ENCODE results near the gene ACVR2A.

Gene ACVR2A

DNA sequence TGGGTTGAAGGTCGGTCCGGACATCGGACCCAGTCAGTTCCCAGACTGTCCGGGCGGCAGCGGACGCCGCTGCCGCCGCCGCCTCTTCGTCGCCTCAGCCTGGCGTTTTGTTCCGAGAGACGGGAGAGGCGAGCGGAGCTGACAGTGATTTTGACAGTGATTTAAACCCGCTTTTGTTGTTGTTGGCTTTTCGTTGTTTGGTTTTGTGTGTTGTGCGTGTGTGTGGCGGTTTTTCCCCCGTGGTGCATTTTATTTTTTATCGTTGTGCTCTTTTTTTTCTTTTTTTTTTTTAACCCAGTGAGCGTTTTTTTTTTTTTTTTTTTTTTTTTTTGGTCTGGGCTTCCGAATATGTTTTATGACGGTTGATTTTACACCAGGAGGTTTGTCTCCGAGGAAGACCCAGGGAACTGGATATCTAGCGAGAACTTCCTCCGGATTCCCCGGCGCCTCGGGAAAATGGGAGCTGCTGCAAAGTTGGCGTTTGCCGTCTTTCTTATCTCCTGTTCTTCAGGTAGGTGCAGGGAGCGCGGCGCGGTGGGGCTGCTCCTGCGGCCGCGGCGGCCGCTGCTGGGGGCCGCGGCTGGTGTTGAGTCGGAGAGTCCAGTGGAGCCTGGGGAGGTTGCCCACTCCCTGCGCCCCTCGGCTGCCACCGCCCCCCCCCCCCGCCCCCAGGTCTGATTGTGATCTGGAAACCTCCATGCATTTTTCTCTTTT lies at the start of gene ACVR2A:
TSS of gene ACVR2A (plus strand) at position 333 of the 714 bp plus-strand sequence. CDS start at position 457, 124 bp downstream.
- Mint-ChIP-seq H3K4me3 (peak within 1 kb of the TSS; percentile 94), H3K27me3 (ENCODE audit: low read depth) (peaks cover 82% of the 10 kb centered on the region), H3K4me1 (ENCODE audit: low read depth) (peaks cover 27% of the 10 kb centered on the region), H3K27ac (peak within 1 kb of the TSS; percentile 79), H3K36me3 (ENCODE audit: low read depth) (peaks cover 2% of the 10 kb centered on the region), H3K9me3 (no peaks in the 10 kb centered on the region)
- DNase-seq (ENCODE audit: low spot score): peak; percentile 22

DNA sequence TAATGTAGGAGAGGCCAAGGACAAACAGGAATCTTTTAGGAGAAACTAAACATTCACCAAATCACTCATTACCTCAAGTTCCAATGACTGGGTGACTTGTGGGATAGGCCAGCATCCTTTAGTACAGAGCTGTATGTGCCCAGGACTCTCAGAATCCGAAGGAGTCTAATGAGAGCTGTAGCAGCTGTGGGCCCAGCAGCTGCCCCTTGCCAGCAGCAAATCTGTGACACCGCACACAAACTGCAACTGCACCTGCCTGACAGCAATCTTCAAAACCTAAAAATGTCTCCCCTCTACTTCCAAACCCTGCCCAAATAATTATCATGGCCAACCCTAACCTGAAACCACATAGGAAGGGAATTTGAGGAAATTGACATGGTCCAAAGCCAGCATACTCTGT lies 44.5 kb upstream of the ACVR2A start:
- Mint-ChIP-seq H3K36me3 (ENCODE audit: low read depth) (no peaks in the 10 kb centered on the region), H3K27ac (no peak overlapping the region), H3K4me1 (ENCODE audit: low read depth) (peaks cover 10% of the 10 kb centered on the region), H3K4me3 (no peak overlapping the region), H3K9me3 (no peaks in the 10 kb centered on the region), H3K27me3 (ENCODE audit: low read depth) (peaks cover 5% of the 10 kb centered on the region)
- DNase-seq (ENCODE audit: low spot score): no peak

DNA sequence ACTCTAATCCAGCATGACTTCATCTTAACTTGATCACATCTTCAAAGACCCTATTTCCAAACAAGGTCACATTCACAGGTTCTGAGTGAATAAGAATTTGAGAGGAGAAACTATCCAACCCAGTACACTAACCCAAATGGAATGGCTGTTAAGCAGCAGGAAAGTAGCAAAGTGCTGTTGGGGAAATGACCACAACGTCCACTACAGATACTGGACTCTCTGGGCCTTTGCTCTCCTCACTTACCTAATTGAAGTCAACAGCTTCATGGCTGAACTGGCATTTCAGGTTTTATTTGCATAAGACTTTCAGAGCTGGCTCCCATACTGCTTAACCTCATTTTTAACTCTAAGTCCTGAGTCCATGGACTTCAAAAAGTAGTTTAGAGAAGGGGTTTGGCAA lies 38.0 kb upstream of the ACVR2A start:
- Mint-ChIP-seq H3K36me3 (ENCODE audit: low read depth) (no peaks in the 10 kb centered on the region), H3K9me3 (no peaks in the 10 kb centered on the region), H3K27me3 (ENCODE audit: low read depth) (peaks cover 13% of the 10 kb centered on the region), H3K4me1 (ENCODE audit: low read depth) (no peaks in the 10 kb centered on the region), H3K27ac (no peak overlapping the region), H3K4me3 (no peak overlapping the region)
- DNase-seq (ENCODE audit: low spot score): no peak

DNA sequence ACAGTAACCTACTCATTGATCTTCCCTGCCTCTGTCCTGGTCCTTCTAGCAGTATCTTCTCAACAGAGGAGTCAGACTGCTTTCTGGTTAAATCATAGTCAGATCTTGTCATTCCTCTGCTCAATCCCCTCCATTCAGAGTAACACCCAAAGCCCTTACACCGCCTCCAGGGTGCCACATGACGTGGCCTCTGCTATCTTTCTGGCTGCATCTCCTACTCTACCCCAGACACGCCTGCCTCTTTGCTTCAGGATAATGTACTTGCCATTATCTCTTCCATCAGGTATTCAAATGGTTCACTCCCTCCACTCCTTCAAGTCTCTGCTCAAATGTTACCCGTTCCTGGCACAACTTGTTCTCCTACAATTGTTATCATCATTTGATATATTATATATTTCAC lies 36.3 kb upstream of the ACVR2A start:
- no peaks in the 10 kb centered on the region for H3K4me1 Mint-ChIP-seq (ENCODE audit: low read depth)
- H3K27ac Mint-ChIP-seq: no peak overlapping the region
- no peak for DNase-seq (ENCODE audit: low spot score)
- H3K27me3 Mint-ChIP-seq (ENCODE audit: low read depth): peaks cover 13% of the 10 kb centered on the region
- H3K9me3 Mint-ChIP-seq: no peaks in the 10 kb centered on the region
- H3K36me3 Mint-ChIP-seq (ENCODE audit: low read depth): no peaks in the 10 kb centered on the region
- H3K4me3 Mint-ChIP-seq: no peak overlapping the region

DNA sequence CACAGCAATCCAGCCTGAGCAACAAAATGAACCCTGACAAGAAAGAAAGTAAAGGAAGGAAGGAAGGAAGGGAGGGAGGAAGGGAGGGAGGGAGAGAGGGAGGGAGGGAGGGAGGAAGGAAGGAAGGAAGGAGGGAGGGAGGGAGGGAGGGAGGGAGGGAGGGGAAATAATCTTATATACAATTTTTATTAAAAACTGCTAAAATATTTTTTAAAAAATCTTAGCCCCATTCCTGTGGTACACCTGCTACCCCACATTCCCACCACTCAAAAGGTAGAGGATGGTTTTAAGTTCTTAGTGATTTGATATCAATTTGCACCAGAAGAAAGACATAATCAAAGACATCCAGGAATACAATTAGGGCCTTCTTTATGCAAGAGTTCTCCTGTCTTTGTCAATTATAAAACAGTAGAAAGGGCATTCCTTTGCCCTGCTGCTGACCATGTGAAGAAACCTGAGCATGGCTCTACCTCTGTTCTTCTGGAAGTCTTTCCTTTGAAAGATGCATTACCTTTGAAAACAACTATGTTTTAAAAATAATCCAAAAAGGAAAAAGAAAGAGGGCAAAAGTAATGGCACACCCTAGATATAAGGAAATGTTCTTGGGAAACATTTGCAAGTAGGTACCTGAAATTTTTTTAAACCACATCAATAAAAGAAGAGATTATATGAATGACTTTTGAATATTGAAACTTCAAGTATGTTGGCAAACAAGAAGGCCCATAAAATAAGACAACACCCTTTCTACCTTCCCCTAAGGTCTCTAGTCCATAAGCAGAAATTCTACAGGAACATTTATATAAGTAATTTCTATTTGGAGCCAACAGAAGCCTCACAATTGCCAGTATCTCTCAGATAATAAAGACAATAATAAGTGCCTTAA lies 33.7 kb upstream of the ACVR2A start:
- no peaks in the 10 kb centered on the region for H3K9me3 Mint-ChIP-seq
- H3K27me3 Mint-ChIP-seq (ENCODE audit: low read depth): peaks cover 20% of the 10 kb centered on the region

DNA sequence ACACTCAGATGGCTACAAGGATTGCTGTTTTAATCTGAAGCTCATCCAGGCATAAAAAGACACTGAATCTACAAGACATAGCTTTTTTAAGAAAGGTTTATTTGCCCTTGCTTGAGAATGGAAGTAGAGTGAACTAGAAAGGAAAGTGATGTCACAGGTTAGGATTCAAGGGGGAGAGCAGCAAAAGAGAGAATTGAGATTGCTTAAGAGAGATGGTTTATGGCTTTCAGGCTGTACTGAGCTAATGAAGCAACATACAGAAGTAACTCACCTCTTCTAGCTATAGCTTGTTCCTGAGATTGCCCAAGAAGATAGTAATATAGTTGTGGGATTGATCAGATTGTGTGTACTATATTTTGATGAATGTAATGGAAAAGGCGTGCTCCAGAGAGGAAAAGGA lies 26.1 kb upstream of the ACVR2A start:
- Mint-ChIP-seq H3K27ac (no peak overlapping the region), H3K4me3 (no peak overlapping the region), H3K27me3 (ENCODE audit: low read depth) (peaks cover 37% of the 10 kb centered on the region)

More for the DNA sequence above, 33.7 kb upstream of the ACVR2A start:
- no peak for DNase-seq (ENCODE audit: low spot score)
- Mint-ChIP-seq H3K4me1 (ENCODE audit: low read depth) (no peaks in the 10 kb centered on the region), H3K4me3 (no peak overlapping the region), H3K27ac (no peak overlapping the region), H3K36me3 (ENCODE audit: low read depth) (no peaks in the 10 kb centered on the region)

DNA sequence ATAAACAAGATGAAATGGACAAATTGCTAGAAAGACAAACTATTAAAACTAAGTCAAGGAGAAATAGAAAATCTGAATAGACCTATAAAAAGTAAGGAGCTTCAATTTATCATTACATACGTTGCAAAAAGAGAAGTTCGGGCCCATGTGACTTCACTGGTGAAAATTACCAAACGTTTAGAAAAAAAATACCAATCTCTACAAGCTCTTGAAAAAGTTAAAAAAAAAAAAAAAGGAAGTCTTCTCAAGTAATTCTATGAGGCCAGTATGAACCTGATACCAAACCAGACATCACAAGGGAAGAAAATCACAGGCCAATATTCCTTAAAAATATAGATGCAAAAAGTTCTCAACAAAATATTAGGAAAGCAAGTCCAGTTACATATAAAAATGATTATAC lies 20.2 kb upstream of the ACVR2A start:
- no peaks in the 10 kb centered on the region for H3K9me3 Mint-ChIP-seq
- no peaks in the 10 kb centered on the region for H3K36me3 Mint-ChIP-seq (ENCODE audit: low read depth)
- H3K27ac Mint-ChIP-seq: no peak overlapping the region
- no peak for DNase-seq (ENCODE audit: low spot score)
- no peaks in the 10 kb centered on the region for H3K4me1 Mint-ChIP-seq (ENCODE audit: low read depth)
- H3K4me3 Mint-ChIP-seq: no peak overlapping the region
- H3K27me3 Mint-ChIP-seq (ENCODE audit: low read depth): peaks cover 22% of the 10 kb centered on the region

More for the DNA sequence above, 26.1 kb upstream of the ACVR2A start:
- Mint-ChIP-seq H3K36me3 (ENCODE audit: low read depth) (no peaks in the 10 kb centered on the region), H3K9me3 (no peaks in the 10 kb centered on the region), H3K4me1 (ENCODE audit: low read depth) (no peaks in the 10 kb centered on the region)
- no peak for DNase-seq (ENCODE audit: low spot score)

DNA sequence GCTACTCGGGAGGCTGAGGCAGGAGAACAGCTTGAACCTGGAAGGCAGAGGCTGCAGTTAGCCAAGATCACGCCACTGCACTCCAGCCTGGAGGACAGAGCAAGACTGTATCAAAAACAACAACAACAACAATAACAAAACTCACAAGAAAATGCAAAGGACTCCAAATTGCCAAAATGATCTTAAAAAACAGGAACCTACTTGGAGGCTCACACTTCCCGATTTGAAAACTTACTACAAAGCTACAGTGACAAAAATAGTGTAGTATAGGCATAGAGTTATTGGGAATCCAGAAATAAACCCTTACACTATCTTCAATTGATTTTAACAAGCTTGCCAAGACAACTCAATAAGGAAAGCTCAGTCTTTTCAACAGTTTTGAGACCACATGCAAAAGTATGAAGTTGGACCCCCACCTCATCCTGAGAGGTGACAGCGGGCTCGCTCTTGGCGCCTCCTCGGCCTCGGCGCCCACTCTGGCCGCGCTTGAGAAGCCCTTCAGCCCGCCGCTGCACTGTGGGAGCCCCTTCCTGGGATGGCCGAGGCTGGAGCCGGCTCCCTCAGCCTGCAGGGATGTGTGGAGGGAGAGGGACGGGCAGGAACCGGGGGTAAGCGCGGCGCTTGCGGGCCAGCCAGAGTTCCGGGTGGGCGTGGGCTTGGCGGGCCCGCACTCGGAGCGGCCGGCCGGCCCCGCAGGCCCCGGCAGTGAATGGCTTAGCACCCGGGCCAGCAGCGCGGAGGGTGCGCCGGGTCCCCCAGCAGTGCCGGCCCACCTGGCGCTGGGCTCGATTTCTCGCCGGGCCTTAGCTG lies 18.3 kb upstream of the ACVR2A start:
- Mint-ChIP-seq H3K36me3 (ENCODE audit: low read depth) (no peaks in the 10 kb centered on the region), H3K27me3 (ENCODE audit: low read depth) (peaks cover 20% of the 10 kb centered on the region), H3K27ac (no peak overlapping the region), H3K9me3 (no peaks in the 10 kb centered on the region), H3K4me3 (no peak overlapping the region), H3K4me1 (ENCODE audit: low read depth) (no peaks in the 10 kb centered on the region)
- no peak for DNase-seq (ENCODE audit: low spot score)

DNA sequence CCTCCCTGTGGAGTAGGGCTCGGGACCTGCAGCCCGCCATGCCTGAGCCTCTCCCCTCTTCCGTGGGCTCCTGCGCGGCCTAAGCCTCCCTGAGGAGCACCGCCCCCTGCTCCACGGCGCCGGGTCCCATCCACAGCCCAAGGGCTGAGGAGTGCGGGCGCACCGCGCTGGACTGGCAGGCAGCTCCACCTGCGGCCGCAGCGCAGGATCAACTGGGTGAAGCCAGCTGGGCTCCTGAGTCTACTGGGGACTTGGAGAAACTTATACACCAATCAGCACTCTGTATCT lies 17.8 kb upstream of the ACVR2A start:
- Mint-ChIP-seq H3K27ac (no peak overlapping the region), H3K4me1 (ENCODE audit: low read depth) (no peaks in the 10 kb centered on the region), H3K36me3 (ENCODE audit: low read depth) (no peaks in the 10 kb centered on the region), H3K27me3 (ENCODE audit: low read depth) (peaks cover 18% of the 10 kb centered on the region), H3K4me3 (no peak overlapping the region), H3K9me3 (no peaks in the 10 kb centered on the region)
- no peak for DNase-seq (ENCODE audit: low spot score)

DNA sequence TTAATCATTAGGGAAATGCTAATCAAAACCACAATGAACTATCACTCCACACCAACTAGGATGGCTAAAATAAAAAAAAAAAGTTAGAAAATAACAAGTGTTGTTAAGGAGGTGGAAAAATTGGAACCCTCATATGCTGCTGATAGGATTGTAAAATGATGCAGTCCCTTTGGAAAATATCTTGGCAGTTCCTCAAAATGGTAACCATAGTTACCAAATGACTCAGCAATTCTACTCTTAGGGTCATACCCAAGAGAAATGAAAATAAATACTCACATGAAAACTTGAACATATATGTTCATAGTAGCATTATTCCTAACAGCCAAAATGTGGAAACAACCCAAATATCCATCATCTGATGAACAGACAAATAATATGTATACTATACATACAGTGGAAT lies 15.7 kb upstream of the ACVR2A start:
- Mint-ChIP-seq H3K9me3 (no peaks in the 10 kb centered on the region), H3K27me3 (ENCODE audit: low read depth) (peaks cover 12% of the 10 kb centered on the region), H3K27ac (no peak overlapping the region), H3K4me1 (ENCODE audit: low read depth) (no peaks in the 10 kb centered on the region), H3K4me3 (no peak overlapping the region), H3K36me3 (ENCODE audit: low read depth) (no peaks in the 10 kb centered on the region)
- no peak for DNase-seq (ENCODE audit: low spot score)

DNA sequence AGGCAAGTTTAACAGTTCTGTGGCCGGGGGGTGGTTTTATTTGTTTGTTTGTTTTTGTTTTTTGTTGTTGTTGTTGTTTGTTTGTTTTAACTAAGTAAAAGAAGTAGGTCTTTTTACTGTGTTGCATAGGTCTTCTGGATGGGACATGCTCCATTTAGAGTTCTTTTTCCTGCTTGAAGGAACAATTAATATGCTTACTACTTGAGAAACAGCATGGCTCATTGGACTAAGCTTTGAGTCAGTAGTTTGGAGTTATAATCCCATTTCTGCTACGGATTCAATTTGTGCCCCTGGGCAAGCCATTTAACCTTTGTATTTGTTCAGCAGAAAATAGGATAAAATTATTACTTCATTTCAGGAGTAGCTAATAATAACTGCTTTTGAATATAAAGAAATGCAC lies 8.7 kb upstream of the ACVR2A start:
- peaks cover 49% of the 10 kb centered on the region for H3K27me3 Mint-ChIP-seq (ENCODE audit: low read depth)
- no peaks in the 10 kb centered on the region for H3K9me3 Mint-ChIP-seq
- no peak for DNase-seq (ENCODE audit: low spot score)
- no peaks in the 10 kb centered on the region for H3K36me3 Mint-ChIP-seq (ENCODE audit: low read depth)
- peaks cover 4% of the 10 kb centered on the region for H3K4me1 Mint-ChIP-seq (ENCODE audit: low read depth)
- H3K27ac Mint-ChIP-seq: no peak overlapping the region
- H3K4me3 Mint-ChIP-seq: no peak overlapping the region

DNA sequence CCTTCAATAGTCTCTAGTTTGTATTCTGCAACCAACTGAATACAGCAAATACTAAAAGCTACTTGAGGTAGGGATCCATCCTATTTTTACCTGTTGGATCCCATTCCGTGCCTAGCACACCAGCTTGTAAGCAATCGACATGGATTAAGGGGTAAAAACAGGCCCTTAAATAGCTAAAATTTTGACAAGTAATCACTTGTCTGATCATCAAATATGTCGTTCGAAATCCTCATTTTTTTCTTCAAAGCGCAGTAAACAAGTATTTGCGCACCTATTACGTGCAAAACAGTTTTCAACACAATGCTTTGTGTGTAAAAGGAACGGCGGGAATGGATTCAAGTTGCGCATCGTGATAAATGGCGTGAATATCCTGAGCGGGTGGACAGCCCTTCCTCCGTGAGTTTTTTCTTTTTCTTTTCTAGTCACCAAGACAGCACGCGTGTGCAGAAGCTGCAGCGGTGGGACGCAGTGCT lies 1.4 kb upstream of the ACVR2A start:
- Mint-ChIP-seq H3K9me3 (no peaks in the 10 kb centered on the region), H3K36me3 (ENCODE audit: low read depth) (peaks cover 2% of the 10 kb centered on the region), H3K27me3 (ENCODE audit: low read depth) (peaks cover 87% of the 10 kb centered on the region), H3K4me1 (ENCODE audit: low read depth) (peaks cover 31% of the 10 kb centered on the region), H3K4me3 (peak overlapping the region; percentile 78), H3K27ac (no peak overlapping the region)
- no peak for DNase-seq (ENCODE audit: low spot score)

DNA sequence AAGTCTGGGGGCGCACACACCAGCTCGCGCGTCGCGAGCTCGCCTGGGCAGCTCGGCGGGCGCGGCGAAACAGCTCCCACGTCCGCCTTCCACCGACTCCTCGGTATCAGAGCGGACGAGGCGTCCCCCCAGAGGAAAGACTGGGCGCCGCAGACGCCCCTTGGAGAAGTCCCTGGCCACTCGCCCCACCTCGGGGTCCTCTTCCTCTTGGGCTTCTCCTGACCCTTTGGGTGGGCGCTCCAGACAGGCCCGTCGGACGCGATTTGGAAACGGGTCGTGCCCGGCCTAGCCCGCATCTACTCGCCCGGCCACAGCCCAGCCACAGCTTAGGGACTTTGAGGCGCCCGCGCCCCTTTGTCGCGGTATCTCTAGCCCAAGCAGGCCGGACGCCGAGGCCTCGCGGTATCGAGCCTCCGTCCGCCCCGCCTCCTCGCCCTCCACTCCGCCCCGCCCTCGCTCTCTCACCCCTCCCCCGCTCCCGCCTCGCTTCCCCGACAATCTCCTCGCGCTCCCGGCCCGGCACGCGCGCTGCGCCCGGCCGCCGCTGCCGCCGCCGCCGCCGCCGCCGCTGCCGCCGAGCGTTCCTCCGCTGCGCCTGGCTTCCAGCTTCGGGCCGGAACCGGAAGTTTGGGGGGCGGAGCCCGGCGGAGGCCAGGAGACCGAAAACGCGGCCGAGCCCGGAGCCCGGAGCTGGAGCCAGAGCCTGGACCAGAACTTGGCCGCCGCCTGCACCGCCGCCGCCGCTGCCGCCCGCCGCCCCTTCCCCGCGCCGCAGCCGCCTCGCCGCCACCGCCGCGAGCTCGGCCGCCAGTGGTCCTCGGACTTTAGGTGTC lies 749 bp upstream of the ACVR2A start:
- peaks cover 85% of the 10 kb centered on the region for H3K27me3 Mint-ChIP-seq (ENCODE audit: low read depth)
- DNase-seq (ENCODE audit: low spot score): peak; percentile 86
- H3K4me3 Mint-ChIP-seq: peak overlapping the region; percentile 94
- H3K4me1 Mint-ChIP-seq (ENCODE audit: low read depth): peaks cover 31% of the 10 kb centered on the region
- no peaks in the 10 kb centered on the region for H3K9me3 Mint-ChIP-seq
- peaks cover 2% of the 10 kb centered on the region for H3K36me3 Mint-ChIP-seq (ENCODE audit: low read depth)
- peak overlapping the region; percentile 29 for H3K27ac Mint-ChIP-seq
